Osteocyte (in vitro differentiated cells): ENCODE data around the gene WDR33. TPM values are rescaled to one million over a fixed set of nuclear protein-coding genes. Genes with fewer than 3 reads are reported as not detected.
"Not testable (repeated sequence)": the region's sequence is repeated elsewhere in the genome, so short reads cannot be mapped to it uniquely, and the experiment has no call there.

Experiments
- DNase-seq: peaks from one replicate; pipeline ENCODE4 v3.0.0; 2021; ENCODE audit warnings: mixed read lengths; ENCODE audit not compliant: unreplicated experiment; ENCODE audit errors: extremely low spot score
- H3K27ac Mint-ChIP-seq: one replicate; pipeline ENCODE4 v1.8.0; 2021; ENCODE audit warnings: mild to moderate bottlenecking, mixed read lengths; ENCODE audit not compliant: unreplicated experiment
- H3K27me3 Mint-ChIP-seq: one replicate; pipeline ENCODE4 v1.8.0; 2021; ENCODE audit warnings: mixed read lengths; ENCODE audit not compliant: unreplicated experiment
- H3K36me3 Mint-ChIP-seq: one replicate; pipeline ENCODE4 v1.8.0; 2021; ENCODE audit warnings: mixed read lengths; ENCODE audit not compliant: unreplicated experiment
- H3K4me1 Mint-ChIP-seq: one replicate; pipeline ENCODE4 v1.8.0; 2021; ENCODE audit warnings: mixed read lengths; ENCODE audit not compliant: unreplicated experiment
- H3K4me3 Mint-ChIP-seq: one replicate; pipeline ENCODE4 v1.8.0; 2021; ENCODE audit warnings: mild to moderate bottlenecking, moderate library complexity, mixed read lengths; ENCODE audit not compliant: unreplicated experiment
- H3K9me3 Mint-ChIP-seq: one replicate; pipeline ENCODE4 v1.8.0; 2021; ENCODE audit warnings: mixed read lengths; ENCODE audit not compliant: unreplicated experiment
- CTCF ChIP-seq: fragments of 200-600 bp; sonication (generic); IDR thresholded peaks from 2 replicates; pipeline ENCODE4 v1.5.0; 2021; ENCODE audit warnings: antibody characterized with exemption, mild to moderate bottlenecking, moderate library complexity
- total RNA-seq: library from RNA; stranded (reverse); gene quantifications from 2 replicates; pipeline ENCODE4 v1.2.1, GENCODE V29; 2021

The WDR33 gene
- total RNA-seq, 1 donor from 2014 or later: 43.3 TPM

GRCh38 chr2:127840893-127841292 is 29.9 kb upstream of the WDR33 start:
- no peaks in the 10 kb centered on the region for H3K27me3 Mint-ChIP-seq
- no peak for DNase-seq
- no peak for TF ChIP-seq CTCF
- no peak overlapping the region for H3K27ac Mint-ChIP-seq
- H3K4me3 Mint-ChIP-seq: no peak overlapping the region
- no peaks in the 10 kb centered on the region for H3K4me1 Mint-ChIP-seq
- peaks cover 8% of the 10 kb centered on the region for H3K9me3 Mint-ChIP-seq
- H3K36me3 Mint-ChIP-seq: peaks cover 8% of the 10 kb centered on the region

- Mint-ChIP-seq H3K4me3 (no peak overlapping the region), H3K36me3 (no peaks in the 10 kb centered on the region), H3K9me3 (no peaks in the 10 kb centered on the region), H3K4me1 (no peaks in the 10 kb centered on the region), H3K27me3 (peaks cover 2% of the 10 kb centered on the region), H3K27ac (no peak overlapping the region)
- no peak for TF ChIP-seq CTCF
- no peak for DNase-seq
These were observed 24.0 kb upstream of the WDR33 start for GRCh38 chr2:127834951-127835350.

GRCh38 chr2:127829845-127830246 is 18.9 kb upstream of the WDR33 start:
- H3K4me1 Mint-ChIP-seq: no peaks in the 10 kb centered on the region
- no peak overlapping the region for H3K27ac Mint-ChIP-seq
- DNase-seq: no peak
- H3K4me3 Mint-ChIP-seq: no peak overlapping the region
- H3K9me3 Mint-ChIP-seq: peaks cover 7% of the 10 kb centered on the region
- no peaks in the 10 kb centered on the region for H3K36me3 Mint-ChIP-seq
- TF ChIP-seq CTCF: no peak
- H3K27me3 Mint-ChIP-seq: peaks cover 5% of the 10 kb centered on the region

GRCh38 chr2:127826708-127827107 is 15.7 kb upstream of the WDR33 start:
- DNase-seq, H3K27ac Mint-ChIP-seq, H3K36me3 Mint-ChIP-seq, H3K4me3 Mint-ChIP-seq, H3K4me1 Mint-ChIP-seq: not testable (repeated sequence)
- Mint-ChIP-seq H3K27me3 (peaks cover 16% of the 10 kb centered on the region), H3K9me3 (peaks cover 15% of the 10 kb centered on the region)

GRCh38 chr2:127826047-127826446 is 15.1 kb upstream of the WDR33 start:
- H3K36me3 Mint-ChIP-seq: no peaks in the 10 kb centered on the region
- H3K4me3 Mint-ChIP-seq: no peak overlapping the region
- no peak for TF ChIP-seq CTCF
- H3K27ac Mint-ChIP-seq: no peak overlapping the region
- H3K9me3 Mint-ChIP-seq: peaks cover 19% of the 10 kb centered on the region
- no peak for DNase-seq
- H3K27me3 Mint-ChIP-seq: peaks cover 16% of the 10 kb centered on the region
- H3K4me1 Mint-ChIP-seq: no peaks in the 10 kb centered on the region

GRCh38 chr2:127820080-127820668 is 9.2 kb upstream of the WDR33 start:
- DNase-seq: no peak
- Mint-ChIP-seq H3K4me3 (no peak overlapping the region), H3K9me3 (peaks cover 17% of the 10 kb centered on the region), H3K4me1 (no peaks in the 10 kb centered on the region), H3K36me3 (no peaks in the 10 kb centered on the region), H3K27me3 (peaks cover 35% of the 10 kb centered on the region), H3K27ac (no peak overlapping the region)
- no peak for TF ChIP-seq CTCF
